NCI-H1417 (cell line): ENCODE measurements around the gene A4GALT.
A peak's percentile ranks its signal among the peaks of the same experiment; 100 is the strongest.

Experiments used
- DNase-seq, 3 experiments: peaks; one replicate each; lab custom pipeline; 2025; lab: John Stamatoyannopoulos, UW

Gene A4GALT

GRCh38 chr22:42702675-42703074, 18.0 kb downstream of the A4GALT start:
- DNase-seq = no peak

DNA sequence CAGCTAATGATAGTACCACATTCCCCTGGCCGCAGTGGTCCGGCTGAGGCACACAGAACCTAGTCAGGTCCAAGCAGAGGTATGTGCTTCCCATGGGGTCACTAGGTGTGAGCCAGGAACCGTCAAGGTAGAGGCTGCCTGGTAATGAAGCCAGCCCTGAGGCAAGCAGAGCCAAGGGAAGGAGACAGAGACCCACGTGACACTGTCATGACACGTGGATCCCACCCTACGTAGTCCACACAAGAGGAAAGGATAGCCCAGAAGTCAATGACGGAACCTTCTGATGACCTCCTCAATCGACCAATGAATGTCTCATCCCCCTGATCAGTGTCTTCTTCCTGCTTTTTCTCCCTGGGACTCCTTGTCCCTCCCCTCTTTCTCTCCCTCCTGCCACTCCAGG, 19.0 kb downstream of the A4GALT start:
- no peak for DNase-seq

DNA sequence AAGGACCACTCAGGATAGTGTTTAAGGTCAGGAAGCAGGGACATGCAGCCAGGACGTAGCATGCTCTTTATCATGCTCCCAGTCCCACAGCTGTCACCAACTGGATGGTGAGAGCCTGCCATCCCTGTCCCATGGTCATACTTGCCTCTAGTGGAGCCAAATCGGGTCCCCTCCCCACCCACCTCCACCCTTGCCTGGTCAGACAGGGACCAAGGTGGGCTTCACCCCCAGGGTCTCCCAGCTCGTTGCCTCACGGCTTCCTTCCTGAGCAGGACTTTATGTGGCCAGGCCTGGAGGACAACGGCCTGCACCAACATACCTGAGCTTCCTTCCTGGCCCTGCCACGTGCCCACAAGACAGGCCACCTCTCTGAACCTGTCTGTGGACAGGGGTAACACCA, 19.8 kb downstream of the A4GALT start:
- DNase-seq = no peak

GRCh38 chr22:42700355-42700754, 20.3 kb downstream of the A4GALT start:
- DNase-seq = no peak

DNA sequence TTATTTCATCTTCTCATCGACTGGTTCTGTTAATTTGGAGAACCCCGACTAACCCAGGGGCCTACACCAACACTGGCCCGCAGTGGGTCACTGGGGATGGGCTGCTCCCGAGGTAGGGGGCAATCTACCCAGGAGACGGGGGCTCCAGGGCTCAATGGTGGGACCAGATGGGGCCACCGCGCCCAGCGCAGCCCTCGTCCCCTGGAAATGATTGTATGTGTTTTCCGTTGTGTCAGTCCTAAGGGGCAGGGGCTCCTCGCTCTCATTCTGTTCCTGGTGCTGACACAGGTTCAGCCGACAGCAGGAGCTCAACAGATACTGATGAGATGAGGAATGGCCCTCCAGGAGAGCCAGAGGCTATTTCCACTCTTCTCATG, 20.7 kb downstream of the A4GALT start:
- no peak for DNase-seq

DNA sequence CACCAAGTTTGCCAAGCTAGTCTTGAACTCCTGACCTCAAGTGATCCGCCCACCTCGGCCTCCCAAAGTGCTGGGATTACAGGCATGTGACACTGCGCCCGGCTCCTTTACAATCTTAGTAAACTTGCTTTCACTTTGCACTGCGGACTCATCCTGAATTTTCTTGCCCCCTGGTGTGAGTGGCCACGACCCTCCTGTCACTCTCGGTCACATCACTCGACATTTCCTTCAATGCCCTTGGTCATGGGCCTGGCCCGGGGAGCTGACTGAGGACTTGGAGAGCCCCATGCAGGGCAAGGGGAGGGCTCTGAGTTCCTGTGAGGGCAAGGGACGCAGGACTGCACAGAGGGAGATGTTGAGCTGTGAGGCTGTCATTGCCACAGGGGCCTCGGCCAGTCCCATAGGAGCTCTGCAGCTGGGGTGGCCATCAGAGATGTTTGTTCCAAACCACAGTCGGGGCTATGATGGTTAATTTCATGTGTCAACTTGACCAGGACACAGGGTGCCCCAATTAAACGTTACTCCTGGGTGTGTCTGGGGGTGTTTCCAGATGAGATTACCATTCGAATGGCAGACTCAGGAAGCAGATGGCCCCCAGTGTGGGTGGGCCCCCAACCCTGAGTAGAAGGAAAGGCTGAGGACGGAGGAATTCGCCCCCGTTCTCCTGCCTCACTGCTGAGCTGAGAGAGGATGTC, 21.2 kb downstream of the A4GALT start:
- DNase-seq = no peak

DNA sequence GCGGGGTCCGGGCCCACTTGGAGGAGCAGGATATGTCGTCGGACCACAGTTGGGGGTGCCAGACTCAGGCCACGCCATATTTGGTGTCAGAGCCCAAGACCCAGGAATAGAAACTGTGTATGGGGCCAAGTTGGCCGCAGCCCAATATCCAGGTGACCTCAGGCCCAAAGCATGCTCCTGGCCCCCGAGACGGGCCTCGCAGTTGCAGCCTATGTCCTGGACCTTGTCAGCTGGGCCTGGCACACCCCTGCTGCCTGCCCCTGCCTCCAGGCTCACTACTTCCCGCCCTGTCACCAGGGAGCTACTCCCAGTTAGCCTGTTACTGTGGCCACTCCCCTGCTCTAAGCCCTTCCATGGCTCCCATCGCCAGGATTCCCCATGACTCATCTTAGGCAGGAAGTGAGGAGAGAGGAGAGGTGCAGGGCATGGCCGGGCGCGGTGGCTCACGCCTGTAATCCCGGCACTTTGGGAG, 23.1 kb downstream of the A4GALT start:
- no peak for DNase-seq

DNA sequence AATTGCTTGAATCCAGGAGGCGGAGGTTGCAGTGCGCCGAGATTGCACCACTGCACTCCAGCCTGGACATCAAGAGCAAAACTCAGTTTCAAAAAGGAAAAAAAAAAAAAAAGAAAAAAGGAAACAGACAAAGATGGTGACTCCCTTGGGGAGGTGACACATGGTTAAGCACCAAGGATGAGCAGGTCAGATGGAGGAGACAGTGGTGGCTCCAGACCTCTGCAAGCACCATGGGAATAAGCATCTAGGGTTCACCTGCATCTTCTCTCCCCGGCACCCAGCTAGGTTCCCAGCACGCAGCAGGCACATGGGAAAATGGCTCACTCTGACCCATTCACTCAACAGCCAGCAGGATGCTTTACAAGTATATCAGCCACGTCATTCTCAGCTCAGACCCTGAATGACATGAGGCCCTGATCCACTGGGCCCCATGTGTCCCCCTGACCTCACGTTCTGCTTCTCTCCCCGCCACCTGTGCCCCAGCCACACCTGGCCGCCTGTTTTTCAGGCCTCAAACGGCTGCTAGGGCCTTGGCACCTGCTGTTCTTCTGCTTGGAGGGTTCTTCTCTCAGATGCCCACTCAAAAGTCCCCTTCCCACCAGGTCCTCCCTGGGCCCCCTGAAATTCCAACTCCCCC, 24.2 kb downstream of the A4GALT start:
- DNase-seq = no peak

DNA sequence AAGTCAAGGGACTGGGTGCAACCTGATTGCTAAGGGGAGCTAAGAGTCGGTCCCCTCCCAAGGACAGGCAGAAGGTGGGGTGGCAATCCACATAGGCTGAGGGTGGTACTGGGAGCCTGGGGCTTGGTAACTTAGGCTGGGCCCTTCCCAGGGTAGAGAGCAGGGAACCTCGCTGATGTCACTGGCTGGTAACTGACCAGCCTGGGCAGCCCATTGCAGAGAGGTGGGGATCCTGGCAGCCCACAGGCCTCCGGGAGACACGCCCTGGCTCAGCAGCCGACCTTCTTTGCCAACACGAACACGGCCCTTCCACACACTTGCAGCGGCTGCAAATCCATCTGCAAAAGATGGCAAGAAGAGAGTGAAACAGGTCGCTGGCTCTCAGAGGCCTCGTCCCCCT, 25.4 kb downstream of the A4GALT start:
- DNase-seq = no peak

DNA sequence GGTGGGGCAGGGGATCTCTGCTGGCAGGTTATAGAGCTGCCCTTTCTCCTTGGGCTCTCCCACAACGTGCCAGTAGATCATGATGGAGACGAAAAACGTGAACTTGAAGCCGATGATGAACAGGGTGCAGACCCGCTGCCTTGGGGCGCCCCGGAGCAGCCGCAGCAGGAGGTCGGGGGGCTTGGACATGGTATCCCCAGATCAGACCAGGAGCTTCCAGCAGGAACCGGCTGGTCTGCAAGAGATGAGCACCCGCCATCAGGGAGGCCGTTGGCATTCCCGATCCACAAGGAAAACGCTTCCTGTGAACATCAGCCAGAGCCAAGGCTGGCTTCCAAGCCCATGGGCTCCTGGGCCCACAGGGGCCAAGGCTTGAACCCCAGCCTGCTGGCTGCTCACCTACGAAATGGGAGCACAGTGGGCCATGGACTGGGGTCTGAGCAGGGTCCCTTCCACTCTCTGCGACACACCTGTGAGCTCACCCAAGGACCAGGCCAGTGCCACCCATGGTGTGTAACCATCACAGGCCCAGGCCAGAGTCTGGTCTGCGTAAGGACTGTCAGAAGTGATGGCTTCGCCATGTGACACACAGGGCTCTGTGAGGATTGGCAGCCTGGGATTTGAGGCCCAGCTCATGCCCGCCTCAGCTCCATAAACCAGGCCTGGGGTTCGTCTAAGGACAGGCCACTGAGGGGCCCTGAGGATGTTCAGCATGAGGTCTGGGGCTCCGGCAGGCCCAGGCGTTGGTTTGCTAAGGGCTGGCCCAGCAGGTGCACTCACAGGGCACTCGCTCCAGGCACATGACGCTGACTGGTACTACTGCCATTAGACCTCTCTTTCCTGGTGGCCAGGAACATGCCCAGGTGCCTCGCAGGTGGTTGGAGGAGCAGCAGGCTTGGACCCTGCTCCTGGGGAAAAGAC, 26.6 kb downstream of the A4GALT start:
- no peak for DNase-seq

GRCh38 chr22:42693055-42693762, 27.5 kb downstream of the A4GALT start:
- no peak for DNase-seq

GRCh38 chr22:42692239-42693054, 28.2 kb downstream of the A4GALT start:
- DNase-seq = no peak

DNA sequence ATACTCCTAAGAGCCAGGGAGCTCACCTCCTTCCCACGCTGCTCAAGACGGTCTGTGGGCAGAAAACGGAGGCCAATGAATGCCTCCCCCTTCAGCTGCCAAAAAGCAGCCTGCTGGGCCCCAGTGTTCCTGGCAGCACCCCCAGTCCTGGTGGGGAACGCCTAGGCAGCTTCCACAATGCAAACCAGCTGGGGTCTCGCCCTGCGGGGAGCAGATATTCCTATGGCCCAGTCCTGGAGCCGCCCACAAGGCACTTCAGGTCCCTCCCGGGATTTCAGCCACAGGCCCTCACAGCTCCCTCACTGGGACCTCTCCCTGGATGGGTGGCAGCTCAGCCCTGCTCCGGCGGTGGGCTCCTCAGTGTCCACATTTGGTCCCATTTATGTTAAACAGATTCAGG, 29.2 kb downstream of the A4GALT start:
- no peak for DNase-seq

DNA sequence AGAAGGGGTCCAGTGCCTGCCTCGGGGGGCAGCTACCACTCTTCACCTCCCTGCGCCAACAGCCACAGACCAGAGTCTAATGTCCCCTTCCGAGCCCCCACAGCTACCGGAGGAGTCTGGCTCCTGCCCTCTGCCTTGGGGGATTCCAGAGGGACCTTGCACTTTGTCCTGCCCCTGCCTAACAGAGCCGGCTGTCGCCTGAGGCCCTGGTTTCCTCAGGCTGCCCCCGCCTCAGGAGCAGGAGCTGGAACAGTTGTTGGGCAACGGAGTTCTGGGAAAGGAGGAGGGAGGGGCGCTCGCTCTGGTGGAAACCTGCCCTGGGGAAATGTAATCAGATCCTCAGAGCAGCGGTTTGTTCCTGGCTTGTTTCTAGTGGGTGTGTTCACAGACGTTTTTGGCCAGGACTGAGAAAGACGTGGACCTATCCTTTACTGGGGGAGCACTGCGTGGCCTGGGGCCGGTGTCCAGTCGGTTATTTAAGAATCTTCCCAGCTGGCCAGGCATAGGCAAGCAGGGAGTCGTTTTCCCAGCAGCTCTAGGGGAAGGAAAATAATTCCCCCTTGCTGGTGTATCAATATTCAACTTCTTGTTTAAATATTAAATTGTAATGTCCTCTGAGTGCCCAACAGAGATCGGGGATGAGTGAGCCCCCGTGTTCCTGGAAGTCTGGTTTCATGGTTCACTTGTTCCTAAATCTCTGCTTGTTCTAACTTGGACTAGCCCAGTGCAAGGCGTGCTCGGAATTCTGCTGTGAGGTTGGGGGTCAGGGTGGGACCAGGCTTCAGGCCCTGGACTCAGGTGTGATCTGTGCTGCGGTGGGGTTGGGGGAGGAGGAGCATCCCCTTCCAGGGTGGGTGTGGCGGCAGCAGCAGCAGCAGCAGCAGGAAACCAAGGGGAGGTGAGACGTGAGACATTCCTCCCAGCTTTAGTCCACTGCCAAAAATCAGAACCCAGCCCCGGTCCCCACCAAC, 32.1 kb downstream of the A4GALT start:
- DNase-seq = peak; percentile 35 to 64 (median 51)

DNA sequence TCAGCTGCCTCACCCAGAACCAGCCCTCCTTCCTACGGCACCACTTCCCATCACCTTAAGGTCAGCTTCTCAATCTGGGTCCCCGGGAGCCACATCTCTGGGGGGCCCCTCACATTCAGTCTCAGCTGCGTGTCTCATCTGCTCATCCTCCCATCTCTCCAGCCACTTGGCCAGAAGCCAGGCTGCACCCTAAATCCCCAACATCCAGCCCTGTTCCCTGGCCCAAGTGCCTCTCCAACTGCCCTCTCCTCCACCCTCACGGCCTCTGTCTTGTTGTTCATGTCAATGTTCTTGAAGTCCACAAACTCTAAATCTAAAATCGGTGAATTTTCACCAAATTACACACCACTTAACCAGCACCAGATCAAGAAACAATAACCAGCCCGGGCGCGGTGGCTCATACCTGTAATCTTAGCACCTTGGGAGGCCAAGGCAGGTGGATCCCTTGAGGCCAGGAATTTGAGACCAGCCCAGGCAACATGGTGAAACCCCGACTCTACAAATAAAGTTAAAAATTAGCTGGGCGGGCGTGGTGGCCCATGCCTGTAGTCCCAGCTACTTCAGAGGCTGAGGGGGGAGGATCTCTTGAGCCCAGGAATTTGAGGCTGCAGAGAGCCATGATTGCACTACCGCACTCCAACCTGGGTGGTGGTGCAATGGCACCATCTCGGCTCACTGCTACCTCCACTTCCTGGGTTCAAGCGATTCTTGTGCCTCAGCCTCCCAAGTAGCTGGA, 33.7 kb downstream of the A4GALT start:
- DNase-seq = no peak

- peak in 2 of 3 experiments; percentile 2 to 13 for DNase-seq
Measured at GRCh38 chr22:42685941-42686653, 34.6 kb downstream of the A4GALT start.

- no peak for DNase-seq
Measured at GRCh38 chr22:42684462-42685195, 36.0 kb downstream of the A4GALT start.
